NCI-H1092 treated with DMSO at 0.1 percent for 48 hours (cell line): ENCODE measurements around the gene LOXL3.

Experiments used
- DNase-seq: peaks from one replicate; lab custom pipeline; 2025; lab: John Stamatoyannopoulos, UW

Gene LOXL3, protein sequence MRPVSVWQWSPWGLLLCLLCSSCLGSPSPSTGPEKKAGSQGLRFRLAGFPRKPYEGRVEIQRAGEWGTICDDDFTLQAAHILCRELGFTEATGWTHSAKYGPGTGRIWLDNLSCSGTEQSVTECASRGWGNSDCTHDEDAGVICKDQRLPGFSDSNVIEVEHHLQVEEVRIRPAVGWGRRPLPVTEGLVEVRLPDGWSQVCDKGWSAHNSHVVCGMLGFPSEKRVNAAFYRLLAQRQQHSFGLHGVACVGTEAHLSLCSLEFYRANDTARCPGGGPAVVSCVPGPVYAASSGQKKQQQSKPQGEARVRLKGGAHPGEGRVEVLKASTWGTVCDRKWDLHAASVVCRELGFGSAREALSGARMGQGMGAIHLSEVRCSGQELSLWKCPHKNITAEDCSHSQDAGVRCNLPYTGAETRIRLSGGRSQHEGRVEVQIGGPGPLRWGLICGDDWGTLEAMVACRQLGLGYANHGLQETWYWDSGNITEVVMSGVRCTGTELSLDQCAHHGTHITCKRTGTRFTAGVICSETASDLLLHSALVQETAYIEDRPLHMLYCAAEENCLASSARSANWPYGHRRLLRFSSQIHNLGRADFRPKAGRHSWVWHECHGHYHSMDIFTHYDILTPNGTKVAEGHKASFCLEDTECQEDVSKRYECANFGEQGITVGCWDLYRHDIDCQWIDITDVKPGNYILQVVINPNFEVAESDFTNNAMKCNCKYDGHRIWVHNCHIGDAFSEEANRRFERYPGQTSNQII

GRCh38 chr2:74553892-74554819, at the start of gene LOXL3, which contains the start of gene DOK1:
Gene LOXL3, minus strand, starts transcription at chr2:74553942. Its CDS starts 1,308 bp downstream, at chr2:74552634.
Gene DOK1, plus strand, starts transcription at chr2:74554720. Its CDS starts 35 bp downstream, at chr2:74554755.
- peak; percentile 54 for DNase-seq

GRCh38 chr2:74602586-74603281, 49.0 kb upstream of the LOXL3 start:
- DNase-seq: no peak

GRCh38 chr2:74599676-74600075, 45.9 kb upstream of the LOXL3 start:
- DNase-seq: no peak

GRCh38 chr2:74597410-74597809, 43.7 kb upstream of the LOXL3 start:
- DNase-seq: peak; percentile 75

GRCh38 chr2:74596584-74596983, 42.8 kb upstream of the LOXL3 start:
- no peak for DNase-seq

- DNase-seq: no peak
These were observed 40.4 kb upstream of the LOXL3 start for GRCh38 chr2:74593826-74594772.

DNA sequence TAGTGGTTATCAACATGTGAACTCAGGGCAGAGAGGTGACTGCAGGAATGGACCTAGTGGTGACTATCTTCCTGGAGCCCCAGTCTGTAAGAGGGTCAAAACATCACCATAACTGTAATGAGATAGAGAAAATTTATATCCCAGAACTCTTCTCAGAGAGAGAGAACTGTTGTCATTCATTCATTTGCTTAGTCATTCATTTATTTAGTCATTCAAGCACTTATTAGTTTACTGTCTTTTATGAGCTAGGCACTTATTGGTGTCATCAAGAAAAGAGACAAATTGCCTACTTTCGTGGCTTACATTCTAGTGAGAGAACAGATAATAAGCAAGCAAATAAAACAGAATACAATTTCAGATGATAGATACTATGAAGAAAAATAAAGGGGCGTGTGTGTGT, 34.9 kb upstream of the LOXL3 start:
- DNase-seq: no peak

GRCh38 chr2:74587664-74588277, 34.0 kb upstream of the LOXL3 start:
- peak; percentile 40 for DNase-seq

GRCh38 chr2:74585406-74586185, 31.9 kb upstream of the LOXL3 start:
- no peak for DNase-seq

GRCh38 chr2:74584088-74584645, 30.4 kb upstream of the LOXL3 start:
- no peak for DNase-seq

DNA sequence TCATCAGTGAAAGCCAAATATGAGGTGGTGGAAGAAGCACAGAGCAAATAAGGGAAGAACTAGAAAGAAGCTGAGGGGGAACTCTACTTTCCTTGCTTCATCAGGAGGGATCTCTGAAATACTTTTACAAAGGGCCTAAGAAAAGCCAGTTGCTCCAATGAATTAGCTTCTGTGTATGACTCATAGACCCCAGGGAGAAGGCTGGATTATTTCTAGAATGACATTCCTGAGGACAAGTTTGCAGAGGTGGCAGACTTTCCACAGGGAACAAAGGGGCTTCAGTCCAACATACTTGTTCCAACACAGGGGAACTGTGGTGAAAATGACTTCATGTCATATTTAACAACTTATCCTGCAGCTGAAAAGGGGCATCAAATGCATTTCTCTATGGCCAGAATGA, 29.8 kb upstream of the LOXL3 start:
- DNase-seq: no peak

- DNase-seq: no peak
These were observed 28.4 kb upstream of the LOXL3 start for GRCh38 chr2:74582184-74582583.

- DNase-seq: no peak
These were observed 27.7 kb upstream of the LOXL3 start for GRCh38 chr2:74581463-74581862.

DNA sequence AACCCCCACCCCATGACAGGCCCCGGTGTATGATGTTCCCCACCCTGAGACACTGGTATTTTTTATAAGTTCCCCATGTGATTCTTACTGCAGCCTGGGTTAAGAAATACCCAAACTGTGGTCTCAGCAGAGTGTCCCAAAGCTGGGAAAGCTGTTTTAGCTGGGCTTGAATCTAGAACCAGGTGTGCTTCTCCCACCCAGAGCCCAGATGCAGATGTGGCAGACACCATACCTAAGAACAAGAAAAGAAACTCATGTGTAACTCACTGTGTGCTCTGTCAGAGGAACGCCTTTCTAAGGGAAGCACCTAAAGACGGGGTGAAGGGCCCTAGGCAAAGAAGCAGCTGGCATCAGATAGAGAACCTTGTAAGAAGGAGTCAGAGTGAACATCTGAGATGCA, 24.7 kb upstream of the LOXL3 start:
- DNase-seq: no peak

GRCh38 chr2:74577448-74577847, 23.7 kb upstream of the LOXL3 start:
- DNase-seq: no peak

DNA sequence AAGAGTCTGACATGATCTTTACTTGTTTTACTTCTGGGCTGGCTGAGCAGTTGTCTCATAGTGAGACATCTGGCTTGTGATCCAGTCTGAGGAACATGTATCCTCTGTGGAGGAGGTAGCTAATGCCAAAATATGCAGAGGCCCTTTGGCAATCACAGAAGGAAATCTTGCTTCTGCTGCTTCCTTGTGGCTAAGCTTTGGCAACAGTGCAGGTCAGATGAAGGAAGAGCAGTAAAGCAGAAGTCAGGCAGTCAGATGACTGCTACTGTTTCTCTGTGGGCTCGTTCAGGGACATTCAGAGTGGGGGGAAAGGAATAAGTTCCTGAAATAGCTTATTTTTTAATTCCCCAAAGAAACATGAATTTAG, 23.1 kb upstream of the LOXL3 start:
- no peak for DNase-seq

GRCh38 chr2:74576211-74576862, 22.6 kb upstream of the LOXL3 start:
- DNase-seq: no peak

DNA sequence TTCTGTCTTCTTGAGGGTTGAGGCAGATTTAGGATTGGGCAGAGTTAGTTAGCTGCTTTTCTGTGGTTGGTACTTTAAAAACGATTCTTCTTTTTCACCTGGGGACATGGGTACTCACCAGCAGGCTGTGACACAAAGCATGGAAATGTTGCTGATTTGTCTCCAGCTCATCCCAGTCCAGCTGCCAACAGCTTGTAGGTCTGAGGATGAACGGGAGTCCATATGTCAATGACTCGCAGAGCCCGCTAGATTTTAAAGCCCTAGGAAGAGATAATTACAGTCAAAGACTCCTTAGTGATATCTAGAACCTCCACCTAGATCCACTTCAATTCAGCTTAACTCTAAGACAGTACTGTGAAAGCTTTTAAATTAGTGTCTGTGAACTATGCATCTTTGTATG, 21.6 kb upstream of the LOXL3 start:
- DNase-seq: no peak
